Liver (tissue), 9 donors: ENCODE results near the gene PDXDC1. TPM values are rescaled to one million over a fixed set of nuclear protein-coding genes. Genes with fewer than 3 reads are reported as not detected.

Source experiments
- DNase-seq: peaks from one replicate; pipeline ENCODE4 v3.0.0-alpha.2; 2017; ENCODE audit warnings: low spot score
- H3K27ac ChIP-seq, 2 donors: one replicate each; pipeline ENCODE4 v1.7.0; 2013; ENCODE audit warnings: inconsistent platforms in 2 of 2, low read length in 2 of 2, control low read depth in 1 of 2, low read depth in 1 of 2, mild to moderate bottlenecking in 1 of 2
- H3K27me3 ChIP-seq, 4 donors: one replicate each; pipeline versions ENCODE4 v1.6.1 to v1.7.0; 2013; ENCODE audit warnings: low read length in 3 of 4, inconsistent platforms in 1 of 4, mild to moderate bottlenecking in 1 of 4, moderate library complexity in 1 of 4; ENCODE audit not compliant: control insufficient read depth in 4 of 4, insufficient read depth in 4 of 4
- H3K36me3 ChIP-seq, 4 donors: one replicate each; pipeline versions ENCODE4 v1.6.1 to v1.7.0; 2013; ENCODE audit warnings: low read length in 3 of 4, mild to moderate bottlenecking in 3 of 4, low read depth in 1 of 4, moderate library complexity in 1 of 4; ENCODE audit not compliant: control insufficient read depth in 4 of 4, insufficient read depth in 3 of 4
- H3K4me1 ChIP-seq, 4 donors: one replicate each; pipeline versions ENCODE4 v1.6.1 to v1.7.0; 2013; ENCODE audit warnings: low read length in 3 of 4, mild to moderate bottlenecking in 3 of 4, moderate library complexity in 1 of 4; ENCODE audit not compliant: control insufficient read depth in 4 of 4, insufficient read depth in 4 of 4
- H3K4me3 ChIP-seq, 3 donors: one replicate each; pipeline versions ENCODE4 v1.6.1 to v1.7.0; 2013; ENCODE audit warnings: low read length in 3 of 3, control low read depth in 1 of 3, low read depth in 1 of 3, mild to moderate bottlenecking in 1 of 3
- H3K9ac ChIP-seq, 2 donors: one replicate each; pipeline ENCODE4 v1.7.0; 2013; ENCODE audit warnings: low read length in 2 of 2, mild to moderate bottlenecking in 2 of 2, moderate library complexity in 2 of 2, control low read depth in 1 of 2, low read depth in 1 of 2
- H3K9me3 ChIP-seq, 4 donors: one replicate each; pipeline versions ENCODE4 v1.6.1 to v1.7.0; 2013; ENCODE audit warnings: low read length in 3 of 4; ENCODE audit not compliant: control insufficient read depth in 4 of 4
- EGR1 ChIP-seq, 2 donors: IDR thresholded peaks; 2 replicates each; pipeline ENCODE4 v1.6.1; 2016 to 2018; ENCODE audit warnings: antibody characterized with exemption in 2 of 2, low read depth in 2 of 2
- FOXA1 ChIP-seq: IDR thresholded peaks from 2 replicates; pipeline ENCODE4 v1.6.1; 2016; ENCODE audit warnings: antibody characterized with exemption
- FOXA2 ChIP-seq: IDR thresholded peaks from 2 replicates; pipeline ENCODE4 v1.6.1; 2016; ENCODE audit warnings: antibody characterized with exemption
- GABPA ChIP-seq, 2 donors: IDR thresholded peaks in 1 of 2; conservative IDR thresholded peaks in 1 of 2; 2 replicates each; pipeline ENCODE4 v1.6.1; 2016; ENCODE audit warnings: antibody characterized with exemption in 2 of 2, mild to moderate bottlenecking in 1 of 2, moderate library complexity in 1 of 2
- HNF4A ChIP-seq, 2 donors: conservative IDR thresholded peaks; 2 replicates each; pipeline ENCODE4 v1.6.1; 2016; ENCODE audit warnings: antibody characterized with exemption in 2 of 2, mild to moderate bottlenecking in 2 of 2
- HNF4G ChIP-seq: IDR thresholded peaks from 2 replicates; pipeline ENCODE4 v1.6.1; 2016; ENCODE audit warnings: antibody characterized with exemption
- JUND ChIP-seq, 2 donors: IDR thresholded peaks; 2 replicates each; pipeline ENCODE4 v1.6.1; 2016; ENCODE audit warnings: antibody characterized with exemption in 2 of 2
- NR2F2 ChIP-seq: IDR thresholded peaks from 2 replicates; pipeline ENCODE4 v1.6.1; 2016; ENCODE audit warnings: antibody characterized with exemption
- RAD21 ChIP-seq, 2 donors: IDR thresholded peaks; 2 replicates each; pipeline ENCODE4 v1.6.1; 2016; ENCODE audit warnings: antibody characterized with exemption in 2 of 2, mild to moderate bottlenecking in 2 of 2
- RXRA ChIP-seq, 2 donors: IDR thresholded peaks; 2 replicates each; pipeline ENCODE4 v1.6.1; 2017 to 2018; ENCODE audit warnings: antibody characterized with exemption in 2 of 2, mild to moderate bottlenecking in 1 of 2
- SP1 ChIP-seq: IDR thresholded peaks from 2 replicates; pipeline ENCODE4 v1.6.1; 2018; ENCODE audit warnings: antibody characterized with exemption, mild to moderate bottlenecking
- TAF1 ChIP-seq: conservative IDR thresholded peaks from 2 replicates; pipeline ENCODE4 v1.6.1; 2016; ENCODE audit warnings: antibody characterized with exemption, mild to moderate bottlenecking
- YY1 ChIP-seq: IDR thresholded peaks from 2 replicates; pipeline ENCODE4 v1.6.1; 2016; ENCODE audit warnings: antibody characterized with exemption, mild to moderate bottlenecking
- WGBS: extraction: QIAGEN DNeasy Blood & Tissue Kit; methylation state at CpG from one replicate; pipeline ENCODE4 v1.1.7; 2013; 5-methylcytosine and 5-hydroxymethylcytosine counted together
- polyA plus RNA-seq, 2 donors: library from polyadenylated mRNA; stranded (reverse) in 1 of 2; unstranded in 1 of 2; fragments of 200-250 nt in 1 of 2; fragments of >200 nt in 1 of 2; fragmentation: Nextera tagmentation in 1 of 2; extraction: Ambion mirVana in 1 of 2; gene quantifications; one replicate each; pipeline versions ENCODE4 v1.2.1 to v1.2.3, GENCODE V29; 2013 to 2015
- total RNA-seq, 2 donors: library from RNA; depleted of rRNA; stranded (reverse); fragments of >200 nt; gene quantifications; one replicate each; pipeline ENCODE4 v1.2.3, GENCODE V29; 2014
- TF ChIP-seq, protein P1 (sequence below): IDR thresholded peaks from 2 replicates; pipeline ENCODE4 v1.6.1; 2016; ENCODE audit warnings: antibody characterized with exemption
- TF ChIP-seq, protein P2 (sequence below): IDR thresholded peaks from 2 replicates; pipeline ENCODE4 v1.6.1; 2016; ENCODE audit warnings: antibody characterized with exemption, mild to moderate bottlenecking
- TF ChIP-seq, protein P3 (sequence below): fragments of 150-350 bp; IDR thresholded peaks from 2 replicates; pipeline ENCODE4 v1.5.1; 2017; ENCODE audit warnings: improper control_type of control experiment, low read depth, low read length; ENCODE audit not compliant: missing input control
- TF ChIP-seq, protein P4 (sequence below): IDR thresholded peaks from 2 replicates; pipeline ENCODE4 v1.6.1; 2016; ENCODE audit warnings: antibody characterized with exemption
- TF ChIP-seq, protein P5 (sequence below): IDR thresholded peaks from 2 replicates; pipeline ENCODE4 v1.6.1; 2016; ENCODE audit warnings: antibody characterized with exemption
- donor health status: healthy.
- donor health status: healthy.
- donor health status: healthy.
- donor health status: healthy.
- donor health status: healthy.

Gene PDXDC1
- total and polyA plus RNA-seq, 4 donors: 44.7 to 165 (median 58.0) TPM

DNA sequence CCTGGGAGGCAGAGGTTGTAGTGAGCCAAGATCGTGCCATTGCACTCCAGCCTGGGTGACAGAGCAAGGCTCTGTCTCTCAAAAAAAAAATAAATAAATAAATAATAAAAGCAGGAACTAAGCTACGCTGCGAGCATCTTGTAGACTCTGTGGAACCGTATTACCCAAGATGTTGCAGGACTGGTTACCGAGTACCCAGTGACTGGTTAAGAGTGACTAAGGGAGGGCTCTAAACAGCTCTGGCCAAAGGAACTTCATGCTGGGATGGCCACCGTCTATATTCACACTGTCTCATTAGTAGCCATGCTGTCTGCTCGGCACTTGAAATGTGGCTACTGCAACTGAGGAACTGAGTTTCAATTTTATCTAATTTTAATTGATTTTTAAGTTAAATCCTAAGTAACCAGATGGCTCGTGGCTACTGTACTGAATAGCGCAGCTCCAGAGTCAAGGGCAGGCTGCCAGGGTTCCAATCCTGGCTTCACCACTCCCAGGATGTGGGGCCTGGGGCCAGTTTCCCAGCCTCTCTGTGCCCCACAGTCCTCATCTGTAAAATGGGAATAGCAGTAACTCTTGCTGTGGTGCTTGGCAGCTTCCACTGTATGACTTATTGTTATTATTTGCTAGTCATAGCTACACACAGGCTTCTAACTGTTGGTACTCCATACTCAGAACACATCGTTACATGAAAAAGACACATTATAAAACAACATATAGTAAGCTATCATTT is 78.1 kb downstream of the PDXDC1 start:
- Histone ChIP-seq H3K4me3 (no peak overlapping the region), H3K27ac (peak overlapping the region; percentile 25 to 73), H3K27me3 (no peaks in the 10 kb centered on the region), H3K36me3 (no peaks in the 10 kb centered on the region), H3K9ac (no peak overlapping the region), H3K4me1 (peaks cover 3 to 59% (median 48%) of the 10 kb centered on the region in 4 donors), H3K9me3 (no peaks in the 10 kb centered on the region)
- TF ChIP-seq, protein P1, sequence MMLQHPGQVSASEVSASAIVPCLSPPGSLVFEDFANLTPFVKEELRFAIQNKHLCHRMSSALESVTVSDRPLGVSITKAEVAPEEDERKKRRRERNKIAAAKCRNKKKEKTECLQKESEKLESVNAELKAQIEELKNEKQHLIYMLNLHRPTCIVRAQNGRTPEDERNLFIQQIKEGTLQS: no peak
- TF ChIP-seq, protein P2, sequence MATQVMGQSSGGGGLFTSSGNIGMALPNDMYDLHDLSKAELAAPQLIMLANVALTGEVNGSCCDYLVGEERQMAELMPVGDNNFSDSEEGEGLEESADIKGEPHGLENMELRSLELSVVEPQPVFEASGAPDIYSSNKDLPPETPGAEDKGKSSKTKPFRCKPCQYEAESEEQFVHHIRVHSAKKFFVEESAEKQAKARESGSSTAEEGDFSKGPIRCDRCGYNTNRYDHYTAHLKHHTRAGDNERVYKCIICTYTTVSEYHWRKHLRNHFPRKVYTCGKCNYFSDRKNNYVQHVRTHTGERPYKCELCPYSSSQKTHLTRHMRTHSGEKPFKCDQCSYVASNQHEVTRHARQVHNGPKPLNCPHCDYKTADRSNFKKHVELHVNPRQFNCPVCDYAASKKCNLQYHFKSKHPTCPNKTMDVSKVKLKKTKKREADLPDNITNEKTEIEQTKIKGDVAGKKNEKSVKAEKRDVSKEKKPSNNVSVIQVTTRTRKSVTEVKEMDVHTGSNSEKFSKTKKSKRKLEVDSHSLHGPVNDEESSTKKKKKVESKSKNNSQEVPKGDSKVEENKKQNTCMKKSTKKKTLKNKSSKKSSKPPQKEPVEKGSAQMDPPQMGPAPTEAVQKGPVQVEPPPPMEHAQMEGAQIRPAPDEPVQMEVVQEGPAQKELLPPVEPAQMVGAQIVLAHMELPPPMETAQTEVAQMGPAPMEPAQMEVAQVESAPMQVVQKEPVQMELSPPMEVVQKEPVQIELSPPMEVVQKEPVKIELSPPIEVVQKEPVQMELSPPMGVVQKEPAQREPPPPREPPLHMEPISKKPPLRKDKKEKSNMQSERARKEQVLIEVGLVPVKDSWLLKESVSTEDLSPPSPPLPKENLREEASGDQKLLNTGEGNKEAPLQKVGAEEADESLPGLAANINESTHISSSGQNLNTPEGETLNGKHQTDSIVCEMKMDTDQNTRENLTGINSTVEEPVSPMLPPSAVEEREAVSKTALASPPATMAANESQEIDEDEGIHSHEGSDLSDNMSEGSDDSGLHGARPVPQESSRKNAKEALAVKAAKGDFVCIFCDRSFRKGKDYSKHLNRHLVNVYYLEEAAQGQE: no peak
- TF ChIP-seq RAD21 (IDR thresholded peaks at IDR 0.05) (no peak), TAF1 (no peak), FOXA2 (no peak), FOXA1 (no peak), GABPA (IDR thresholded peaks at IDR 0.05 in 1 of 2, conservative IDR thresholded peaks at IDR 0.05 in 1 of 2) (no peak), SP1 (no peak), EGR1 (IDR thresholded peaks at IDR 0.05; ENCODE audit: low read depth in 2 of 2) (no peak), RXRA (IDR thresholded peaks at IDR 0.05) (no peak), NR2F2 (no peak), YY1 (no peak), HNF4G (no peak), JUND (IDR thresholded peaks at IDR 0.05) (no peak), HNF4A (conservative IDR thresholded peaks at IDR 0.05) (no peak)
- TF ChIP-seq, protein P3, sequence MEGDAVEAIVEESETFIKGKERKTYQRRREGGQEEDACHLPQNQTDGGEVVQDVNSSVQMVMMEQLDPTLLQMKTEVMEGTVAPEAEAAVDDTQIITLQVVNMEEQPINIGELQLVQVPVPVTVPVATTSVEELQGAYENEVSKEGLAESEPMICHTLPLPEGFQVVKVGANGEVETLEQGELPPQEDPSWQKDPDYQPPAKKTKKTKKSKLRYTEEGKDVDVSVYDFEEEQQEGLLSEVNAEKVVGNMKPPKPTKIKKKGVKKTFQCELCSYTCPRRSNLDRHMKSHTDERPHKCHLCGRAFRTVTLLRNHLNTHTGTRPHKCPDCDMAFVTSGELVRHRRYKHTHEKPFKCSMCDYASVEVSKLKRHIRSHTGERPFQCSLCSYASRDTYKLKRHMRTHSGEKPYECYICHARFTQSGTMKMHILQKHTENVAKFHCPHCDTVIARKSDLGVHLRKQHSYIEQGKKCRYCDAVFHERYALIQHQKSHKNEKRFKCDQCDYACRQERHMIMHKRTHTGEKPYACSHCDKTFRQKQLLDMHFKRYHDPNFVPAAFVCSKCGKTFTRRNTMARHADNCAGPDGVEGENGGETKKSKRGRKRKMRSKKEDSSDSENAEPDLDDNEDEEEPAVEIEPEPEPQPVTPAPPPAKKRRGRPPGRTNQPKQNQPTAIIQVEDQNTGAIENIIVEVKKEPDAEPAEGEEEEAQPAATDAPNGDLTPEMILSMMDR: no peak
- TF ChIP-seq, protein P4, sequence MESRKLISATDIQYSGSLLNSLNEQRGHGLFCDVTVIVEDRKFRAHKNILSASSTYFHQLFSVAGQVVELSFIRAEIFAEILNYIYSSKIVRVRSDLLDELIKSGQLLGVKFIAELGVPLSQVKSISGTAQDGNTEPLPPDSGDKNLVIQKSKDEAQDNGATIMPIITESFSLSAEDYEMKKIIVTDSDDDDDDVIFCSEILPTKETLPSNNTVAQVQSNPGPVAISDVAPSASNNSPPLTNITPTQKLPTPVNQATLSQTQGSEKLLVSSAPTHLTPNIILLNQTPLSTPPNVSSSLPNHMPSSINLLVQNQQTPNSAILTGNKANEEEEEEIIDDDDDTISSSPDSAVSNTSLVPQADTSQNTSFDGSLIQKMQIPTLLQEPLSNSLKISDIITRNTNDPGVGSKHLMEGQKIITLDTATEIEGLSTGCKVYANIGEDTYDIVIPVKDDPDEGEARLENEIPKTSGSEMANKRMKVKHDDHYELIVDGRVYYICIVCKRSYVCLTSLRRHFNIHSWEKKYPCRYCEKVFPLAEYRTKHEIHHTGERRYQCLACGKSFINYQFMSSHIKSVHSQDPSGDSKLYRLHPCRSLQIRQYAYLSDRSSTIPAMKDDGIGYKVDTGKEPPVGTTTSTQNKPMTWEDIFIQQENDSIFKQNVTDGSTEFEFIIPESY: no peak
- TF ChIP-seq, protein P5, sequence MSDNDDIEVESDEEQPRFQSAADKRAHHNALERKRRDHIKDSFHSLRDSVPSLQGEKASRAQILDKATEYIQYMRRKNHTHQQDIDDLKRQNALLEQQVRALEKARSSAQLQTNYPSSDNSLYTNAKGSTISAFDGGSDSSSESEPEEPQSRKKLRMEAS: no peak
- 83% methylated on average over 10 of the region's 10 CpGs for WGBS
- no peak for DNase-seq
